HepG2 (cell line): ENCODE measurements around the gene DEFB112. TPM values are rescaled to one million over a fixed set of nuclear protein-coding genes. Genes with fewer than 3 reads are reported as not detected.

Experiments
- ATAC-seq: fragments of 200-7000 bp; cut with Tn5 transposase; 3 replicates; pipeline ENCODE4 v1.9.1; 2020; ENCODE audit warnings: mild to moderate bottlenecking, moderate library complexity
- BruUV-seq: library from RNA; stranded (reverse); fragments of 400-500 nt; replicated peaks from 2 replicates; lab custom pipeline; 2021; lab: Mats Ljungman, UMichigan
- CTCF ChIA-PET: fragments of 300-600 bp; formaldehyde crosslinking; extraction: SDS; loops from one replicate; lab custom pipeline; 2021; ENCODE audit warnings: low total read pairs, inconsistent platforms, low intra/inter-chr PET ratio; lab: Yijun Ruan, JAX
- POLR2A ChIA-PET: fragments of 350-600 bp; sonication (Branson Sonifier 250); formaldehyde crosslinking; loops from one replicate; lab custom pipeline; 2020; ENCODE audit warnings: antibody characterized with exemption, inconsistent platforms; lab: Yijun Ruan, JAX
- DNase-seq: peaks from one replicate; pipeline ENCODE4 v3.0.0-alpha.2; 2015; ENCODE audit warnings: low spot score
- FAIRE-seq: peaks from 3 replicates; lab custom pipeline; 2011; peaks lifted over from hg19 to GRCh38; lab: Jason Lieb, UNC
- H2AFZ ChIP-seq: one replicate; pipeline ENCODE4 v1.6.1; 2011; ENCODE audit warnings: low read length, inconsistent platforms
- H3K27ac ChIP-seq: fragments of 300-600 bp; 3 replicates; pipeline ENCODE4 v1.8.0; 2011; ENCODE audit warnings: mixed run types, mild to moderate bottlenecking, mixed read lengths, low read length, inconsistent platforms; ENCODE audit not compliant: insufficient read depth; ENCODE audit errors: extremely low read length
- H3K27me3 ChIP-seq, 2 experiments: fragments of 200-600 bp in 1 of 2; 2 replicates in 1 of 2; 3 replicates in 1 of 2; pipeline versions ENCODE4 v1.6.0 to v1.8.0; 2011; ENCODE audit warnings: low read length in 2 of 2, mild to moderate bottlenecking in 2 of 2, moderate library complexity in 2 of 2, inconsistent platforms in 1 of 2; ENCODE audit not compliant: insufficient read depth in 2 of 2, control insufficient read depth in 1 of 2
- H3K36me3 ChIP-seq, 2 experiments: fragments of 200-600 bp in 1 of 2; replicated peaks in 1 of 2; 2 replicates in 1 of 2; 3 replicates in 1 of 2; pipeline versions ENCODE4 v1.5.1 to v1.8.0; 2011; ENCODE audit warnings: low read length in 2 of 2, inconsistent platforms in 1 of 2; ENCODE audit not compliant: insufficient read depth in 2 of 2, control insufficient read depth in 1 of 2
- H3K4me1 ChIP-seq: 2 replicates; pipeline ENCODE4 v1.5.1; 2012; ENCODE audit warnings: low read length, inconsistent platforms; ENCODE audit not compliant: insufficient read depth
- H3K4me2 ChIP-seq: 2 replicates; pipeline ENCODE4 v1.6.0; 2011; ENCODE audit warnings: low read depth, low read length, inconsistent platforms
- H3K4me3 ChIP-seq, 3 experiments: fragments of 200-600 bp in 1 of 3; sonication (generic), shearing (Covaris generic) in 1 of 3; replicated peaks in 1 of 3; 2 replicates each; pipeline ENCODE4 v1.5.1; 2011 to 2016; ENCODE audit warnings: low read length in 3 of 3, inconsistent platforms in 2 of 3, low read depth in 2 of 3, mild to moderate bottlenecking in 2 of 3, control low read depth in 1 of 3, mixed read lengths in 1 of 3; ENCODE audit not compliant: insufficient read depth in 1 of 3
- H3K79me2 ChIP-seq: one replicate; pipeline ENCODE4 v1.6.1; 2011; ENCODE audit warnings: low read length, inconsistent platforms; ENCODE audit not compliant: insufficient read depth
- H3K9ac ChIP-seq: 2 replicates; pipeline ENCODE4 v1.6.0; 2011; ENCODE audit warnings: mild to moderate bottlenecking, low read depth, low read length, inconsistent platforms; ENCODE audit not compliant: insufficient read depth
- H3K9me3 ChIP-seq: 2 replicates; pipeline ENCODE4 v1.5.1; 2012; ENCODE audit warnings: mild to moderate bottlenecking, low read length
- H4K20me1 ChIP-seq: 2 replicates; pipeline ENCODE4 v1.6.0; 2011; ENCODE audit warnings: inconsistent platforms, mild to moderate bottlenecking, low read length, moderate library complexity; ENCODE audit not compliant: insufficient read depth
- KIAA2018 ChIP-seq: sonication (generic); formaldehyde crosslinking; IDR thresholded peaks from 2 replicates; pipeline ENCODE4 v1.5.0; 2020; ENCODE audit warnings: mild to moderate bottlenecking, missing genetic modification reagents, borderline replicate concordance
- MAFG ChIP-seq: sonication (generic); formaldehyde crosslinking; IDR thresholded peaks from 2 replicates; pipeline ENCODE4 v1.5.1; 2020; ENCODE audit warnings: mild to moderate bottlenecking, missing genetic modification reagents
- SIX4 ChIP-seq: sonication (generic); formaldehyde crosslinking; IDR thresholded peaks from 2 replicates; pipeline ENCODE4 v1.4.0; 2020; ENCODE audit warnings: missing genetic modification reagents
- TGIF2 ChIP-seq: IDR thresholded peaks from 2 replicates; pipeline ENCODE4 v1.6.1; 2016; ENCODE audit warnings: control low read depth, missing compliant biosample characterization
- U2AF2 ChIP-seq: fragments of 200-400 bp; formaldehyde crosslinking; IDR thresholded peaks from 2 replicates; pipeline ENCODE4 v1.6.1; 2017; ENCODE audit warnings: low read depth, mild to moderate bottlenecking, low read length
- ZNF329 ChIP-seq: sonication (generic); formaldehyde crosslinking; IDR thresholded peaks from 2 replicates; pipeline ENCODE4 v1.9.0; 2021; ENCODE audit warnings: low read depth, mild to moderate bottlenecking, missing genetic modification reagents
- ZNF672 ChIP-seq: sonication (generic); formaldehyde crosslinking; IDR thresholded peaks from 2 replicates; pipeline ENCODE4 v1.8.1; 2022; ENCODE audit warnings: missing genetic modification reagents
- ZNF75D ChIP-seq: sonication (generic); formaldehyde crosslinking; IDR thresholded peaks from 2 replicates; pipeline ENCODE4 v1.8.1; 2023; ENCODE audit warnings: missing genetic modification reagents, mild to moderate bottlenecking, borderline replicate concordance
- WGBS: methylation state at CpG from one replicate; pipeline ENCODE4 v1.1.6; 2017; ENCODE audit warnings: low lambda C conversion rate; 5-methylcytosine and 5-hydroxymethylcytosine counted together
- in situ Hi-C: cut with HindIII; loops from 2 replicates; pipeline ENCODE4 v1.10.0; 2017; ENCODE audit warnings: low pct_unique_long_range_greater_than_20kb; ENCODE audit not compliant: extremely low pct_ligation_motif_present
- intact Hi-C: fragments of 100-400 bp; cut with micrococcal nuclease; formaldehyde crosslinking; loops from one replicate; pipeline ENCODE4 v1.10.0; 2022; ENCODE audit not compliant: unreplicated experiment
- polyA plus RNA-seq, 8 experiments: library from polyadenylated mRNA; depleted of rRNA in 3 of 8; stranded (reverse) in 7 of 8; unstranded in 1 of 8; fragments of >200 nt; fragmentation: Illumina TruSeq in 4 of 8; extraction: Trizol in 4 of 8; gene quantifications; 2 replicates each; pipeline versions ENCODE4 v1.2.1 to v1.2.3, GENCODE V29; 2011 to 2016; ENCODE audit warnings: low read depth in 4 of 8, missing spikeins in 1 of 8, mixed read lengths in 1 of 8; ENCODE audit not compliant: insufficient read depth in 1 of 8
- total RNA-seq, 5 experiments: library from RNA; depleted of rRNA; stranded (reverse); fragments of >200 nt; fragmentation: Illumina TruSeq; extraction: Trizol; gene quantifications; 2 replicates each; pipeline ENCODE4 v1.2.3, GENCODE V29; 2016; ENCODE audit warnings: low read depth in 1 of 5

DEFB112 gene
- total and polyA plus RNA-seq, 2 of the 13 experiments (the other 11 are each of a cell fraction or from before 2014, with no cell fraction given): not detected

GRCh38 chr6:50021894-50022293, 27.8 kb downstream of the DEFB112 start, which contains the start of gene DEFB110:
Gene DEFB110 (minus strand): TSS chr6:50021994. CDS start chr6:50021935, 59 bp downstream.
- in situ Hi-C loops: no loop called here
- no TSS peak for BruUV-seq

GRCh38 chr6:50007819-50008218, 41.9 kb downstream of the DEFB112 start:
- ATAC-seq: no peak
- Histone ChIP-seq H3K79me2 (no peaks in the 10 kb centered on the region), H3K4me2 (no peak overlapping the region), H3K9ac (no peak overlapping the region), H3K36me3 (no peaks in the 10 kb centered on the region), H3K27ac (no peak overlapping the region), H2AFZ (no peak overlapping the region), H3K9me3 (no peaks in the 10 kb centered on the region), H4K20me1 (no peaks in the 10 kb centered on the region), H3K27me3 (no peaks in the 10 kb centered on the region), H3K4me3 (no peak overlapping the region), H3K4me1 (no peaks in the 10 kb centered on the region)
- ChIA-PET CTCF (no interaction called here), POLR2A (no interaction called here)
- BruUV-seq: no TSS peak
- in situ Hi-C loops (no loop called here), intact Hi-C loops (no loop called here)
- no peak for DNase-seq
- FAIRE-seq: no peak
- 5% methylated on average over 3 of the region's 3 CpGs for WGBS
- TF ChIP-seq MAFG (CRISPR knock-in tag) (no peak), U2AF2 (no peak), KIAA2018 (CRISPR knock-in tag) (no peak), ZNF75D (CRISPR knock-in tag) (no peak)

More at GRCh38 chr6:50021894-50022293, 27.8 kb downstream of the DEFB112 start, which contains the start of gene DEFB110:
- TF ChIP-seq ZNF329 (CRISPR knock-in tag): no peak
- no peak for TF ChIP-seq TGIF2 (CRISPR knock-in tag)
- no peak for TF ChIP-seq ZNF672 (CRISPR knock-in tag)
- TF ChIP-seq SIX4 (CRISPR knock-in tag): no peak
- no peak within 1 kb of the TSS for H3K9ac ChIP-seq
- H3K36me3 ChIP-seq: no peaks in the 10 kb centered on the region
- no peaks in the 10 kb centered on the region for H3K4me1 ChIP-seq
- no peak within 1 kb of the TSS for H3K4me2 ChIP-seq
- no peak within 1 kb of the TSS for H3K27ac ChIP-seq
- no peaks in the 10 kb centered on the region for H3K27me3 ChIP-seq
- no peak within 1 kb of the TSS for H2AFZ ChIP-seq
- no peaks in the 10 kb centered on the region for H3K79me2 ChIP-seq
- no peaks in the 10 kb centered on the region for H4K20me1 ChIP-seq
- no peaks in the 10 kb centered on the region for H3K9me3 ChIP-seq
- H3K4me3 ChIP-seq: no peak within 1 kb of the TSS
- CTCF ChIA-PET: no interaction called here
- ATAC-seq (no peak), DNase-seq (no peak), FAIRE-seq (no peak)
- POLR2A ChIA-PET: no interaction called here
- intact Hi-C loops: no loop called here
